ENCODE results near the gene ZNF207. TPM values are rescaled to one million over a fixed set of nuclear protein-coding genes. Genes with fewer than 3 reads are reported as not detected.

ZNF207 gene
- total and polyA plus RNA-seq, 9 of the 15 experiments (the other 6 are each of a cell fraction or from before 2014, with no cell fraction given), result 123 to 370 (median 250) TPM

- TF ChIP-seq, protein P1, sequence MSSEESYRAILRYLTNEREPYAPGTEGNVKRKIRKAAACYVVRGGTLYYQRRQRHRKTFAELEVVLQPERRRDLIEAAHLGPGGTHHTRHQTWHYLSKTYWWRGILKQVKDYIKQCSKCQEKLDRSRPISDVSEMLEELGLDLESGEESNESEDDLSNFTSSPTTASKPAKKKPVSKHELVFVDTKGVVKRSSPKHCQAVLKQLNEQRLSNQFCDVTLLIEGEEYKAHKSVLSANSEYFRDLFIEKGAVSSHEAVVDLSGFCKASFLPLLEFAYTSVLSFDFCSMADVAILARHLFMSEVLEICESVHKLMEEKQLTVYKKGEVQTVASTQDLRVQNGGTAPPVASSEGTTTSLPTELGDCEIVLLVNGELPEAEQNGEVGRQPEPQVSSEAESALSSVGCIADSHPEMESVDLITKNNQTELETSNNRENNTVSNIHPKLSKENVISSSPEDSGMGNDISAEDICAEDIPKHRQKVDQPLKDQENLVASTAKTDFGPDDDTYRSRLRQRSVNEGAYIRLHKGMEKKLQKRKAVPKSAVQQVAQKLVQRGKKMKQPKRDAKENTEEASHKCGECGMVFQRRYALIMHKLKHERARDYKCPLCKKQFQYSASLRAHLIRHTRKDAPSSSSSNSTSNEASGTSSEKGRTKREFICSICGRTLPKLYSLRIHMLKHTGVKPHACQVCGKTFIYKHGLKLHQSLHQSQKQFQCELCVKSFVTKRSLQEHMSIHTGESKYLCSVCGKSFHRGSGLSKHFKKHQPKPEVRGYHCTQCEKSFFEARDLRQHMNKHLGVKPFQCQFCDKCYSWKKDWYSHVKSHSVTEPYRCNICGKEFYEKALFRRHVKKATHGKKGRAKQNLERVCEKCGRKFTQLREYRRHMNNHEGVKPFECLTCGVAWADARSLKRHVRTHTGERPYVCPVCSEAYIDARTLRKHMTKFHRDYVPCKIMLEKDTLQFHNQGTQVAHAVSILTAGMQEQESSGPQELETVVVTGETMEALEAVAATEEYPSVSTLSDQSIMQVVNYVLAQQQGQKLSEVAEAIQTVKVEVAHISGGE (CRISPR knock-in tag; IDR thresholded peaks at IDR 0.05), result peak in 1 of 3 experiments; percentile 3; a peak in 1 of 6 replicates
- TF ChIP-seq, protein P2, sequence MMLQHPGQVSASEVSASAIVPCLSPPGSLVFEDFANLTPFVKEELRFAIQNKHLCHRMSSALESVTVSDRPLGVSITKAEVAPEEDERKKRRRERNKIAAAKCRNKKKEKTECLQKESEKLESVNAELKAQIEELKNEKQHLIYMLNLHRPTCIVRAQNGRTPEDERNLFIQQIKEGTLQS (IDR thresholded peaks at IDR 0.05), result no peak
- TF ChIP-seq, protein P2 (CRISPR knock-in tag; conservative IDR thresholded peaks at IDR 0.05), result no peak
- peak; percentile 22; the same call in 1 of the 2 replicates for TF ChIP-seq SMARCC2 (IDR thresholded peaks at IDR 0.05; ENCODE audit: low read depth)
- no peak for TF ChIP-seq SP1 (CRISPR knock-in tag; IDR thresholded peaks at IDR 0.05)
- no peak for TF ChIP-seq XRCC3 (IDR thresholded peaks at IDR 0.05)
- no peak for TF ChIP-seq LEF1 (IDR thresholded peaks at IDR 0.05)
- no peak for TF ChIP-seq HSF4 (CRISPR knock-in tag; IDR thresholded peaks at IDR 0.05; ENCODE audit: borderline replicate concordance)
Measured at GRCh38 chr17:32349503-32349853, 479 bp upstream of the ZNF207 start (continued).
